ENCODE results near the gene PLAAT2.
"Not testable (repeated sequence)": the region's sequence is repeated elsewhere in the genome, so short reads cannot be mapped to it uniquely, and the experiment has no call there.

Gene PLAAT2

DNA sequence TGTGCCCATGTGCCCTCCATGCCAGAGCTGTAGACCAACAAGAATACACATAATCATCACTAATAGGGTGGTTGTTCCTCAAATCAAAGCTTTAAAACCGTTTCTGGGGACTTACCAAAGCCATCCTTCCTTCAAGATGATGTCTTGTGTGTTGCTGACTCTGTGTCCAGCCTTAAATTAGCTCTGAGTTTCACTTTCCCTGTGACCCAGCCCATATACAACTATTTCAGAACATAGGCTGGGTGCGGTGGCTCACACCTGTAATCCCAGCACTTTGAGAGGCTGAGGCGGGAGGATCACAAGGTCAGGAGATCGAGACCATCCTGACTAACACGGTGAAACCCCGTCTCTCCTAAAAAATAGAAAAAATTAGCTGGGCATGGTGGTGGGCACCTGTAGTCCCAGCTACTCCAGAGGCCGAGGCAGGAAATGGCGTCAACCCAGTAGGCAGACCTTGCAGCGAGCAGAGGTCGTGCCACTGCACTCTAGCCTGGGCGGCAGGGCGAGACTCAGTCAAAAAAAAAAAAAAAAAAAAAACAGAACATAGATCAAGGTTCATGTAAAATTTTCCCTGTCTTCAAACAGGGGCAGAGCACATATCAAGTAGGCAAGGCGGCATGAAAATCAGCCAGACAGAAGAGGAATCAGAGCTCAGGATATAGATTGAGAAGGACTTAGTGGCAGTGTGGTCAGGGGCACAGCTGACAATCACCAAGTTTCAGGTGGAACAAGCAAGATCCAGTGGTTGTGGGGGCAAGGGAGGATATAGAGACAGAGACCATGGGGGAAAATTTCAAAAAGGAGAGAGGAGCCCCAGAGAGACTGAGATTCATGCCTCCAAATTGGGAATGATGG lies at the start of gene PLAAT2:
Gene PLAAT2, minus strand, starts transcription at position 179 of the 855 bp plus-strand sequence. Its CDS starts 55 bp downstream, at position 124.
- DNase-seq (ENCODE audit: low read depth), result no peak

DNA sequence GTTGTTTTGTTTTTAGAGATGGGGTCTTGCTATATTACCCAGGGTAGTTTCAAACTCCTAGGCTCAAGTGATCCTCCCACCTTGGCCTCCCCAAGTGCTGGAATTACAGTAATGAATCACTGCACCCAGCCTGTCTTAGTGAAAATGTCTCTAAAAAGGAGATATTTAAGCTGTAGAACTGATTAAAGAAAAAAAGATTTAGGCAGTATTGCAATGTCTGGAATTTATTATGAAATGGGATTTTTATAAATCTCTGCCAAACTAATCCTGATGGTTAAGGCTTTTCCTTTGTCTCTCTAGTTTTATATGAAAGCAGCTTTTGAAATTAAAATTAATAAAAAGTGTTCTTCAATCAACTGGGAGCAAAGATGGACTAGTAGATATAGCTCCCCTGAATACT lies 49.0 kb upstream of the PLAAT2 start:
- DNase-seq (ENCODE audit: low read depth), result no peak

DNA sequence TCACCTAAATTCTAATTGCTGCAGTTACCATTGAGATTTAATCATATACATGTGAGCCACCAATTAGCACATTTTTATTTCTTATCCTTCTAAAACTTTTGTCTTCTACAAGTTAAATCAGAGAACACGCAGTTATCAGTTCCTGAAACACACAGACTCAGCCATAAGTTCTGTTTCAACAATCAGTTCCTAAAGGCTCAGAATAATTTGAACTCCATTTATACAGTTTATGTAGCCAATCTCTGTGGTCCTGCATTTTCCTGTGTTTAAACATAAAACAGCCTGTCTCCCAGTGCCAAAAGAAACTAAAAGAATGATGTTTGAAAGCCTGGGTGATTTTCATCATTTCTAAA lies 48.2 kb upstream of the PLAAT2 start:
- no peak for DNase-seq (ENCODE audit: low read depth)

DNA sequence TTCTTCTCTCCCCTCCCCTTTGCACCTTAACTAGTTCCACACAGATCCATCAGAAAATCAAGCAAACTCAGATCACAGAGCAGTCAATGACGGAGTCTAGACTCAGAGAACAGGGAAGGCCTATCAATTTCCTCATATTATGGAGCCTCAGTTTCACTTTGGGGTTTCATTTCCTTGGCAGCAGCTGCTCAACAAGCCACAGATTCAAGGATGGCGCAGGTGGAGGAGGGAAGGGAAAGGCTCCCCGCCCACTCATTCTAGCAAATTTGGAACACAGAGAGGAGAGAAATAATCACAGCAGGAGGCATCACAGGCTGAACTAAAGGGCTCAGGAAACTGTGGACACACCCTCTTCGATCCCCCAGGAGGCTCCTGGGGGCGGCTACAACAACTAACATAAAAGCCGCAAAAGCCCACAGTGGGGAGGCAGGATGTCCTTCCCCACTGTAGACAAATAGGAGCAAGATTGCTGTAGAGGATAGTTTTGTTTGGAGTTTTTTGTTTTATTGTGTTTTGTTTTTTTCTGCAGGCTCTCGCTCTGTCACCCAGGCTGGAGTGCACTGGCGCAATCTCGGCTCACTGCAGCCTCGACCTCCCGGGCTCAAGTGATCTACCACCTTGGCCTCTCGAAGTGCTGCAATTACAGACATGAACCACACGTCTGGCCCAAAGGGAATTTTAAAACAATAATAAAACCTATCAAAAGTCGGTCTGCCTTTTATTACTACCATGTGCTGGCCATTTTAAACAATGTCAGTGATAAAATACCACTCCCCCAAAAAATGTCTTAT lies 47.6 kb upstream of the PLAAT2 start:
- no peak for DNase-seq (ENCODE audit: low read depth)

DNA sequence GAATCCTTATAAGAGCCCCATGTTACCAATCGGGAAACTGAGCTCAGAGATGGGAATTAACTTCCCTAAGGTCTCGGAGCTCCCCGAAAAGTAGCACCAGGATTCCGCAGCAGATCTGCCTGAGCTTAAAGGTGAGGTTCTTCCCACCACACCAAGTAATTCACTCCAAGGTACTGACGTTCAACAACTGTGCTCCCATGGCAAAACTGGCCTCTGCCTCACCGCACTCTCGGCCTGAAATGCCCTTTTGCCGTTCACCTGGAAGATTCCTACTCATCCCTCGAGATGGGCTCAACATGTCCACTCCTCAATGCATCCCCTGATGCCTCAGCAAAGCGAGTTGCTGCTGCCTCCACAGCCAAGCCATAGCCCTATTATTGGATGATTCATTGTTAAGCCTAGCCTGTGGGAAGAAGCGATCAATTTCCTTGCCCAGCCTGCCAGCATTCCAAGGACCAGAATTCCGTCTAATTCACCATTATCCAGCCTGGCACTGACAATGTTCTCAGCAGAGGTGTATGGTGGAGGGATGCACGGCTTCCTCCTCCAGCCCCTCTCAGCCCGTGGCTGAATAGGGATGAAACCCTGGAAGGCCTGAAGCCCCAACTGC lies 46.9 kb upstream of the PLAAT2 start:
- DNase-seq (ENCODE audit: low read depth), result no peak

DNA sequence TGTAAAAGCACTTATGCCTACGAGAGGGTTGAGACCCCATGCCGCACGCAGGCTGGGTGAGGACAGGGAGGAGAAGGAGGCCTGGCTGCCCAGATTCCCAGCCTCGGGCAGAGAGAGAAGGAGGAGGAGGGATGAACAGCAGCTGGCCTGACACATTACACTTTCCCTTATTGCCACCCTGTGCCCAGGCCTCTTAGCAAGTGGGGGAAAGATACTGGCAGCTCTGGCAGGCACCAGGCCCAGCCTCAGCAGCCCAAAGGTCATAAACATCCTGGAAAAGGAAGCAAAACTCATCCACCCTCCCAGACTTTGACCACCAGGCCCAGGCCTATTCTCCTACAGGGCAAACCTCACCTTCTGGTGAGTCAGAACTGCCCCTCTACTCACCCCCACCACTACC lies 46.4 kb upstream of the PLAAT2 start:
- DNase-seq (ENCODE audit: low read depth), result no peak

DNA sequence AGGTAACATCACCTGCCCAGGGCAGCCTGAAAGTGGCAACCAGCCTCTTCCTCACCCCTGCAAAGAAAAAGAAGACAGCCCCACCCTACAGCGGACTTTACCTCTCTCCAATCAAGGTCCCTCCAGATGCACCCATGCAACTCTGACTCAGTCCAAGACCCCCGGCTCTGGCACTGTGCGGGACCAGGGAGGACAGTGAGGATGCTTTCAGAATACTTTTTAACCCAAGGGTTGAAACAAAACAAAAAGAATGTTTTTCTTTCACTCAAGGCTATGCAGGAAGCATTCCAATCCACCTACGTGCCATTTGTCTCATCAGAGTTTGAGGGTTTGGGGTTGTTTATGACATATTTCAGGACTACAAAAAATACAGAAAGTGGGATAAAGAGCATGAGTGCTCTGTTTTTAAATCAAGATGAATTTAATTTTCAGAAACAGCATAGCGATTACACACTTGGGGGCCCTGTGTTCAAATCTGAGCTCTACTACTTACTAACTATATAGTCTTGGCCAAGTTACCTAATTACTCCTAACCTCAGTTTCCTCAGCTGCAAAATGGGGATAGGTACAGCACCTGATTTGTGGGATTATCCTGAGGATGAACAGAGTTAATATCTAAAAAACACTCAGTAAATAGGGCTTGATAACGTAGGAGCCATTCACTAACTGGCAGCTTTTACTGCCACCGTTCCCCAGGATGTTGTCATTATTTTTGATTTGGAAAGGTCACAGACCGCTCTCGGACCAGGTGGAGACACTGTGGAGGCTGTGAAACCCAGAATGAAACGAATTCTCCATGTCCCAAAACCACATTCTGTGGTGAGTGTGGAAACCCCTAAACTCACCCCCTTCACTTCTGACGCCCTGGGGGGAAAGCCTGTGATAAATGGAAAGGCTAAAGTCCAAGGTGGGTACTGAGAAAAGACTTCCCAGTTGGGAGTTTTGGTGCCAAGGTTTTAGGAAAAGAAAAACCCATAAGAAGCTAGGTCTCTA lies 45.5 kb upstream of the PLAAT2 start:
- DNase-seq (ENCODE audit: low read depth), result no peak

DNA sequence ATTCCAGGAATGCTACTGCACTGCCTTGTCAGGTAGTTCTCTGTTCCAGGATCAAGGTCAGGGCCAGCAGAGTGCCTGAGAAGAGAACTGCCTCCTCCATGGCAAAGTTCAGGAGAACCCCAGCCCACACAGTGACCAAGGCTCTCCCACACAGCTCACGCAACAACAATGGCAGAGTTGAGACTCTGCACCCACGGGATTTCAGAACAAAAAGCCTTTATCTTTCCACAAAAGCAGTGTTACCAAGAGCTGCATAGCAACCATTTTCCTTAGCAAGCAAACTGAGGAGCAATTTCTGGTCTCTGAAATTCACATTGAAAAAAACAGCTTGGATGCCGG lies 40.0 kb upstream of the PLAAT2 start:
- DNase-seq (ENCODE audit: low read depth), result no peak

DNA sequence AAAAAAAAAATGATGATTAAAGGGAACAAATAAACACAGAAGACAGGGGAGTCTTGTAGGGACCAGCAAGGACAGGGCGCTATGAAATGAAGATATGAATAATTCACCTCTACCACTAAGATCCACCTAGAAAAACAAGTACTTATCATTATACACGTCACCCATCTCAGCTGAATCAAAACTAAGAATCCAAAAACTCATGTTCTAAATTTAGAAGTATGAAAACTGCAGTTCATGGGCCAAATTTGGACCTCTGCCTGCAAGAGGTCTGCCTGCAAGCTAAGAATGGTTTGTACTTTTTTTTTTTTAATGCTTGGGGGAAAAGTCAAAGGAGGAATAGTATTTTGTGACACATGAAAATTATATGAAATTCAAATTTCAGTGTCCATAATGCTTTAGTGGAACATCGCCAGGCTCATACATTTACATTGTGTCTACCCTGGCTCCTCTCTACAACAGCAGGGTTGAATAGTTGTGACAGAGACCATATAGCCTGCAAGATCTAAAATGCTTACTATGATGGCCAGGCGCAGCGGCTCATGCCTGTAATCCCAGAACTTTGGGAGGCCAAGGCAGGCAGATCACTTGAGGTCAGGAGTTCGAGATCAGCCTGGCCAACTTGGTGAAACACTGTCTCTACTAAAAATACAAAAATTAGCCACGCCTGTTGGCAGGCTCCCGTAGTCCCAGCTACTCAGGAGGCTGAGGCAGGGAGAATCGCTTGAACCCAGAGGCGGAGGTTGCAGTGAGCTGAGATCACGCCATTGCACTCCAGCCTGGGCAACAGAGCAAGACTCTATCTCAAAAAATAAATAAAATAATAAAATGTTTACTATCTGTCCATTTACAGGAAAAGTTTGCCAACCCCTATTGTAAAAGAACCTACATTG lies 39.4 kb upstream of the PLAAT2 start:
- not testable (repeated sequence) for DNase-seq (ENCODE audit: low read depth)

DNA sequence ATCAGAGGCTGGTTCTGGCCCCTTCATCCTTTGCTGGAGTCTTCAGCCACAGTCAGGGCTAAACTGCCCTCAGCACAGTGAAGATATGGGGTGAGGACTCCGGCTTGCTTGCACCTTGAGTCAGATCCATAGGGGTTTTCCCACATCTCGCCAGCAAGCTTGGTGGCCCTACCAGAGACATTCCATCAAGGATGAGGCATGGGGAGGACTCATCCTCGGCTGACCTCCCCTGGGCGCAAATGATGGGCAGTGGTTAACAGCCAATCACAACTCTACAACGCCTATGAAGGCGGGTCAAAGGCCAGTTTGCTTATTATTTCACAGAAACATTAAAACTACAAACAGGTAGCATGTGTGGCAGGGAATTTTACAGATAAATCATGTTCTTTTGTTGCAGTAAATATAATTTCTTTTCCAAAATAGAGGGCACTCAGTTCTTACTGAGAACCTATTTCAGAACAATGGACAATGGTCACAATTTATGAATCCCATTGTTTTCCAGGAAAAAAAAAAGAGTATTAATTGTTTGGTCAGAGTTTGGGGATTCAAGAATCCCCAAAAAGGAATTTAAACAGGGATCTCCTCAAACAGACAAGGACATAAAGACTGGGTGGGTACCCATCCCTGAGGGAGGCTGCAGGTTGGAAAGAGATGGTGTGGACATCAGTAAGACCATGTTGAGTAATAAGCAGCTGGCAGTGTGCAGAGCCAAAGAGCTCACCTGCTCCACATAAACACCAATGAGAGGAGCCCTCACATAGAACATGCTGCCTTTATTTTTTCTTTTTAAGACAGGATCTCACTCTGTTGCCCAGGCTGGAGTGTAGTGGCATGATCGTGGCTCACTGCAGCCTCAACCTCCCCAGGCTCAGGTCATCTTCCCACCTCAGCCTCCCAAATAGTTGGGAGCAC lies 36.3 kb upstream of the PLAAT2 start:
- DNase-seq (ENCODE audit: low read depth), result no peak

DNA sequence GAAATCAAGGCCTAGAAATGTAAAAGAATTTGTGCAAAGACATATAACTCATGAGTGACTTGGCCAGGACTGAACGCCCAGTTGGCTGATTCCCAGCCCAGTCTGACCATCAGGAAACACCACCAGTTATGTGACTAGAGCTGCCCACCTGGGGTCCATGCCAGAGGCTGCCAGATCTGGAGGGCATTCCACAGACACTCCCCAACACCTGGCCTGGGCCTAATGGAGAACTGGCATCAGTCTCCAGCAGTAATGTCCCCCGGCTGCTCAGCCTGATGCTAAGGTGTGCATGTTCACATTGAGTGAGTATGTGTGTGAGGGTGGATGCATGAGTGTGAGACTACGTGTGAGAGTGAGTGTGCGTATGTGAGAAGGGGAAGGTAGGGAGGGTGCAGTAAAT lies 35.4 kb upstream of the PLAAT2 start:
- DNase-seq (ENCODE audit: low read depth), result no peak

DNA sequence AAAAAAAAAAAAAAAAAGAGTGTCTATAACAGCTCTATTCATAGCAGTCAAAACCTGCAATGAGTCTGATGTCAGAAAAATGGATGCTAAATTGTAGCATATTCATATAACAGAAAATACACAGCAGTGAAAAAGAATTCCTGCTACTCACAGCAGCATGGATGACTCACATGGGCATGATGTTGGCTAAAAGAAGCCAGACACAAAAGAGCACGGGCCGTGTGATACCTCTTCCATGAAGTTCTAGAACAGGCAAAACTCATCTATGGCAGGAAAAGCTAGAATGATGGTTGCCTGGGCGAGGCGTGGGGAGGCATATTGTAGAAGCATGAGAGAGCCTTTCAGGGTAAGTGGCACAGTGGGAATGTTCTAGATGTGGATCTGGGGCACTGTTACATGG lies 32.1 kb upstream of the PLAAT2 start:
- DNase-seq (ENCODE audit: low read depth), result no peak

DNA sequence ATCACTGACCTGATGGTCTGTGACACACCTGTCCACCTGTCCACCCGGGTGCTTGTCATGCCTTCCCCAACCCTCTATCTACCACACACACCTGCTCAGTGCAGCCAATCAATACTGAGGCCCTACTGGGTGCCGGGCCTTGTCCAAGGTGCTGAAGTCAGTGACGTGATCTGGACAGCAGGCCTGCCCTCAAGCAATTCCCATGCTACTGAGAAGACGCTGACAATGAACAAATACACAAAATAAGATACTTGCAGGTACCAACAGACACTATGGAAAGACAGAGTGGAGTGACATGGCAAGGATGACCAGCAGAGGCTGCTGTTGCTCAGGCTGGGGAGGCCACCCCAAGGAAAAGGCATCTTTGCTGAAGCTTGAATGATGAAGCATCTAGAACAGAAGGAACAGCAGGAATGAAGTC lies 29.8 kb upstream of the PLAAT2 start:
- no peak for DNase-seq (ENCODE audit: low read depth)

DNA sequence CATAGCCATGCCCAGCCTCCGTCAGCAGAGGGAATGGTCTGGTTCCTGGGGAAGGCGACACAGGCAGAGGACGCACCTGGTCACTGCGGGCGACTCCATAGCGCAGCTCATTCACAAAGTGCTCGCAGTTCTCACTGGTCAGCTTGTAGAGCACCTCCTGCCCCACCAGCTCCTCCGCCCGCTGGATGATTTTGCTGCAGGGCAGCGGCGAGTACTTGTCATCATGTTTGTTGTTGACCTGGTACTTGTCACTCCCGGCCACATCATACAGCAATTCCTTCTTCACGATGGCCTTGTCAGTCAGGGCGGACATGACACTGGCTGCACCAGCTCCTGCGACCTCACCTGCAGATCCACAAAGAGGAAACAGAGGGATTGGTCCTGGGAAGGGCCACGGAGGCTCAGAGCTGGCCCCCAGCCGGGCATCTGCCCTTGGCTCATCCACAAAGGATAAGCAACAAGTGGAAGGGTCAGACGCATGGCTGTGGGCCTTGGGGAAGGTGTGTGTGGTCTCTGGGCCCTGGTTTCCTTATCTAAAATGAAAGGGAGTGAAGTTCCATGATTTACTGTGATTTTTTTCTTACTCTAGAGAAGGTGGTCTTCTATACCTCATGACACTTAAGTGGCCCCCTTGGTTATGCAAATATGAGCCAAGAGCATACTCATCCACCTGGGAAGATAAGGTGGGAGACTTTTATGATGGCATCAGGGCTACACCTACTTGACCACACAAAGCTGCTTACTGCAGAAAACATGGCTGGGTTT lies 27.0 kb upstream of the PLAAT2 start:
- DNase-seq (ENCODE audit: low read depth), result no peak

DNA sequence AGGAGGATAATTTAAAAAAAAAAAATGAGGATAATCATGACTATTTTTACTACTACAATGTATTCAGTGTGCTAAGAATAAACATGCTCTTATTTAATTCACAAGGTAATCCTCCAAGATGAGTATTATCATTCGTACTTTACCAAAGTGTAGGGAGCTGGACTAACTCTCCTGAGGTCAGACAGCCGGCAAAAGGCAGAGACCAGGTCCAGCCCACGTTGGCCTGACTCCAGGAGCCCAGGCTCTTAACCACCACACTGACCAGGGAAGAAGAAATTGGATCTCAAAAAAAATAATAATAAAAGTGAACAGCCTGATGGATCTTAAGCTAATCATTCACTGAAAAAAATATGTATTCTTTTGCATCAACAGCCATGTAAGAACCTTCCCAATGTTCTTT lies 25.8 kb upstream of the PLAAT2 start:
- DNase-seq (ENCODE audit: low read depth), result no peak

DNA sequence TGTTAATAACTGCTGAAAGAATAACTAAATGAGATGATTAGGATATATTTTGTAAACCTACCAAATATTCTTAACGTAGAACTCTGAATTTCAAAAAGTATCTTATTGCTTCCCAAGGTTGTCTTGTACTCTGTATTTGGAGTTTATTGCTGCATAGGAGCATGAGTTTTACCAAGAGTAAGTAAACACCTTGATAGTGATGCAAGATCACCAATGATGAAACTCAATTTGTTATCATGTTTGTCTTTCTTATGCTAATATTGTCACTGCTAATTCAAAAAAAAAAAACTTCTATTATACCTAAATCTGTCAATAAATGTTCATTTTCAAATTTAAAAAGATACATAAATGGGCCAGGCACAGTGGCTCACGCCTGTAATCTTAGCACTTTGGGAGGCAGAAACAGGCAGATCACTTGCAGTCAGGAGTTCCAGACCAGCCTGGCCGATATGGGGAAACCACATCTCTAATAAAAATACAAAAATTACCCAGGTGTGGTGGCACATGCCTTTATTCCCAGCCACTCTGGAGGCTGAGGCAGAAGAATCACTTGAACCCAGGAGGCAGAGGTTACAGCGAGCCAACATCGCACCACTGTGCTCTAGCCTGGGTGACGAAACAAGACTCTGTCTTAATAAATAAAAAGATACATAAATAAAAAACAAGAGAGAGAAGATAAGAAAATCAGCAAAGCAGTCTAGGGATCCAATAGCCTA lies 23.4 kb upstream of the PLAAT2 start:
- DNase-seq (ENCODE audit: low read depth), result no peak

DNA sequence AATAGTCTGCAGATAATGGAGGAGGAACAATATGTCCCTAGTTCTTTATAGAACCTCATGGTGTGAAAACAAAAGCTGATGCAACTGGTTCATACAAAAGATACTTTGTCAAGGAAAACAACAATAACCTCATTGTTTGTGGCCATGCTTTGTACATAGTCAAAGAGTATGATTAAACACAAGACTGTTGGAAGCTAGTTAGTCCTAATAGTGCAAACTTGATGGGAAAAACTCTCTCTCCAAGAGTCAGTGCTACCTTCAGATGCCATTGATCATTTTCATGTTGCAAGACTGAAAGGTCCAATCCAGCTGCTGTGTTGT lies 20.1 kb upstream of the PLAAT2 start:
- no peak for DNase-seq (ENCODE audit: low read depth)

DNA sequence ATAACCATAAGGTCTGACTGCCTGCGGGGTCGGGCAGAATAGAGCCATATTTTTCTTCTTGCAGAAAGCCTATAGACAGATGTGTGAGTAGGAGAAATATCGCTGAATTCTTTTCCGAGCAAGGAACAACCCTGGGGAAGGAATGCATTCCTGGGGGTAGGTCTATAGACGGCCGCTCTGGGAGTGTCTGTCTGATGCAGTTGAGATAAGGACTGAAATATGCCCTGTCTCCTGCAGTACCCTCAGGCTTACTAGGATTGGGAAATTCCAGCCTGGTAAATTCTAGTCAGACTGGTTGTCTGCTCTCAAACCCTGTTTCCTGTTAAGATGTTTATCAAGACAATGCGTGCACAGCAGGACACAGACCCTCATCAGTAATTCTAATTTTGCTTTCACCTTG lies 18.0 kb upstream of the PLAAT2 start:
- not testable (repeated sequence) for DNase-seq (ENCODE audit: low read depth)
